DMS 273 treated with DMSO at 0.1 percent for 48 hours (cell line): ENCODE measurements around the gene RNF144A.

Experiments used
- DNase-seq: peaks from one replicate; lab custom pipeline; 2025; lab: John Stamatoyannopoulos, UW

The RNF144A gene

DNA sequence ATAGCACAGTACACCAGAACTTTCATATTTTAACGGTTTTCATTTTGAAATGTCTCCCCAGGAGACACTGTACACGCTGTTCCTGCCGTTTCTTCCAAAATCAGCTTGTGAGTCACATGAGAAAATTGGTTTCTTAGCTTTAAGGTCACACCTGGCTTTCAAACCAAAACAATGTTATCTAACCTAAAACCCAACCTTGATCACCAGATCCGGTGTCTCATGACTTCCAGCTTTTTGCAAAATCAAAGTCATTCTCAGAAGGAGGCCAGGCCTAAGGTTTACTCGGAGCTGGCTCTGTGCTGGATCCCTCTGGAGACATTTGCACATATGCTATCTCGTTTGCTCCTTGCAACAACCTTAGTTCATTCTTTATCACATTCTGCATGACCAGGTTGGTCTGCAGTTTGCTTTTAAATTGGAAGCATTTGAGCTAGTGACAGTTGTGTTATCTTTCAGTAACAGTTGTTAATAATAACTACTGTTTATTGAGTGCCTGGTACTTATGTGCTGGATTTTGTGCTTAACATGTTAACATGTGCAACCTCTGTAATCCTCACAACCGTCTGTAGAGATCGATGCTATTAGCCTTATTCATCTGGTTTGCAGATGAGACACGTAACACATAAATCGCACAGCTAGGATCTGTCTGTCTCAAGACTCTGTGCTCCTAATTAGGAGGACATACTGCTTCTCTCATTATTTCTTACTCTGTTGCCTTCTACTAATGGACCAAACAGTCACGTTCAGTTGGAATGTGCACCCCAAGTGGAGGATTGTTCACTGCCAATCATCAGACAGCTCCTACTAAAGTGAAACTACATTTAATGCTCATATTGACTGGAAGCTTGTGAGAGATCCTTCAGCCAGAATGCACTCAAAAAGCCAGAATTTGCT is 105.5 kb downstream of the RNF144A start:
- no peak for DNase-seq

DNA sequence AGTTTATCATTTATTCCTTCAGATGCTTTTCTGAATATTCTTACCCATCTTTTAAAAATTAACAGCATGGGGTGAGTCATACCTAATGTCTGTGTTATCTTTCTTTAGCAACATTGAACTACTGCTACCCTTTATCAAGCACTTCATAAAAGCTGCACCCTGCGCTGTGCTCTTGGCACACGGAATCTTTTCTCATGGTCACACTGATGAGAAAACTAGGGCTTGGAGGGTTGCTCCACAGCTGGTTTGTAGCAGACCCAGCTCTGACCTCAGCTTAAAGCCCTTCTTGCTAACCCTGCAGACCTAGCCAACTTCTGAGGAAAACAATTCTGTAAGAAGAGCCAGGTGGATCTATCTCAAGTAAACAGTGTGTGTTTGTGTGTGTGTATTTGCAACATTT is 106.3 kb downstream of the RNF144A start:
- DNase-seq: no peak

DNA sequence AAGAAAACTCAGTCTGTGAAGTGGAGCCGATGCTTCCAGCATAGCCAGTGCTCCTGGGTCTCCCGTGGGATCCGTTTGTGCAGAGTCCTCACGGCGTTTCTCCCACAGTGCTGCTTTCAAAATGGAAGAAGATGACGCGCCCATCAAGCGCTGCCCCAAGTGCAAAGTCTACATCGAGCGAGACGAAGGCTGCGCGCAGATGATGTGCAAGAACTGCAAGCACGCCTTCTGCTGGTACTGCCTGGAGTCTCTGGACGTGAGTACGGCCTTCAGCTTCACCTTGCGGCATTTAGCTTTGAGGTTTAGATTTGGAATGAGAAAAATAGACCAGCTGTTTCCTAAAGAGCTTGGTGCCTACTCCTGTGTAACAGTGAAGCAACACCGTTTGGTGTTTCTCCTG is 107.0 kb downstream of the RNF144A start:
- no peak for DNase-seq

DNA sequence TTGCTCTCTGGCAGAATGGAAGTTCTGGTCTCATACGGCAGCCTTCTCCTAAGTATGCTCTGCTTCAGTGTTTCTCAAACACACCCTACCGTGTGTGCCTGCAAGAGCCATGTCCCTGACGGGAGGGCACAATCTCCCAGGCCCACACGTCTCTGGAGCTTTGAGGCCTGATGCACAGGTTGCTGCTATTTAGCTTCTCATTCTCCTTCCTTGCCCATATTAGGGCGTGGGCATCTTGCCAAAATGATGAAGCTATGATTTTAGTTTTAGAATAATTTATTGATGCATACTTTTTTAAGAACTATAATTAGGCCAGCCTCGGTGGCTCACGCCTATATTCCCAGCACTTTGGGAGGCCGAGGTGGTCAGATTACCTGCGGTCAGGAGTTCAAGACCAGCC is 107.9 kb downstream of the RNF144A start:
- DNase-seq: no peak

DNA sequence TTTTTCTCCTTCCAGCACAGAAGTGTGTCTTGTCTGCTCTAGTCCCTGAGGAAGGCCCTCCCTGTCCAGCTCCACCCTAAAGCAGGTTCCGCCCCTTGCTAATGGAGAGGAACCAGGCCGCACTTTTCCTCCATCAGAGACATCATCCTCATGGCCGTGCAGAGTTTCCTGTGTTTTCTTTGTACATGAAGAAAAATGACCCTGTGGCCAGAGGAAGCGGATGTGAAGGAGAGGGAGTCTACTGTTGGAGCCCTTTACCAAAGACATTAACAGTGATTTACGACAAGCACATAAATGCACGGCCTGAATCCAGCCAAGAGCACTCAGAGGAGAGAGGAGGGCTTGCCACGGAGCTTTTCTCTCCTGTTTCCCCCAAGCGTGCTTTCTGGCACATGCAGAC is 109.5 kb downstream of the RNF144A start:
- DNase-seq: no peak

DNA sequence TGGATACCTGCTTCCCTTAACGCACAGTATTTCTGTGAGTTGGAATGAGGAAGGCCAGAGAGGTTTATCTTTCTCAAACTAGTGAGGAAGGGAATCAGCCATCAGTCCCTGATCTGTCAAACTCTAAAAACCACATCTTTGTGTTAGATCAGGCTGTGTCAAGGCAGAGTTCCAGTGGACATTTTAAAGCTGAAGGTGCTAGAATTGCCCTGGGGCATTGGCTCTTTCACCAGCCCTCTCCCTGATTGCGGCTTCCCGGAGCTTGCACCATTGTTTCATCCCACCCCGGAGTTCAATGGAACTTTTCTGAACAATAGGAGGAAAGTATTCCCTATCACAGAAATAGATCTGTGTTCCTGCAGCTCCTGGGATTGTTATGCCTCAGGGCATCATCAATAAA is 110.2 kb downstream of the RNF144A start:
- no peak for DNase-seq

DNA sequence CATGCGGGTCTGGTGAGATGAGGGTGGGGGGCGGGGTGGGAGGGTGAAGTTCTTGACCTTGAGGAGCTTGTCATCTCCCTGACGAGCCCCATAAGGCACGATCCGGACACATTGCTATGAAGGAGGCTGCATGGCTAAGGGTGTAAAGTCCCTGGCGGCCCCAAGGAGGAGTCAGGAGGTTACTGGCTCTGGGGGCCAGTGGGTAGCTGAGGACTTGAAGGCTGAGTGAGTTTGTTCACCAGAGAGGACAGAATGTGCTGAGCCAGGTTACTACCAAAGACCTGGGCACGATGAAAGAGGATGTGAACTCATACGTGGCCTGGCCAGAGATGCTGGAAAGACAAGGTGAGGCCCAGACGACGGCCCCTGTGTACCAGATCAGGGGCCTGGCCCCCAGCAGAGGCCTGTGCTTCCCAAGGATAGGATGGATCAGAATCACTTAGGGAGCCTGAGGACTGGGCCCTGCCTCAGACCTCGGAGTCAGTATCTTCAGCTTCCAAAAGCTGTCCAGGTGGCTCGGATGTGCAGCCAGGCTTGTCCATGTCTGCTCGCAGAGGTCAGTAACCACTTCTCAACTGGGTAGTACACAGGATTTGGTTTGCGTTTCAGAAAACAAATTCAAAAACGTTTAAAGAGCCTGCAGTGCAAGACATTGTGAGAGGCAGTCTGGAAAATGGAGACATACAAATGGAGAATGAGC is 110.9 kb downstream of the RNF144A start:
- DNase-seq: no peak

DNA sequence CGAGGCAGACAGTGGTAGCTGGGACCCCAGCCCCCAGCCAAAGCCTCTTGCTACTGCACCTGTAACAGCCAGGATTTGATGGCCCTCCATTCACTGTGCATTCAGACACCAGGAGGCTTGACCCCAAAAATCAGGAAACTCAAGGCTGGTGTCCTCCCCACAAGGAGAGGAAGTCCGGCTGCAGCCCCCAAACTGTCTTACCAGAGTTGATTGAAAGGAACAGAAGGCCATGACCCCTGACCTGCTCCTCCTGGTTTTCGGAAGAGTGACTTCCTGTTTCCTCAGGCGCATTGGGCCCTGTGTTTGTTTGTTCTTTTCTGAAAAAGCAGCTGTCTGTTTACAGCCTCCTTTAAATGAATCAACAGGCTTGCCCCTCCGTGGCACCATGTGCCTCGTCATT is 111.6 kb downstream of the RNF144A start:
- DNase-seq: no peak

DNA sequence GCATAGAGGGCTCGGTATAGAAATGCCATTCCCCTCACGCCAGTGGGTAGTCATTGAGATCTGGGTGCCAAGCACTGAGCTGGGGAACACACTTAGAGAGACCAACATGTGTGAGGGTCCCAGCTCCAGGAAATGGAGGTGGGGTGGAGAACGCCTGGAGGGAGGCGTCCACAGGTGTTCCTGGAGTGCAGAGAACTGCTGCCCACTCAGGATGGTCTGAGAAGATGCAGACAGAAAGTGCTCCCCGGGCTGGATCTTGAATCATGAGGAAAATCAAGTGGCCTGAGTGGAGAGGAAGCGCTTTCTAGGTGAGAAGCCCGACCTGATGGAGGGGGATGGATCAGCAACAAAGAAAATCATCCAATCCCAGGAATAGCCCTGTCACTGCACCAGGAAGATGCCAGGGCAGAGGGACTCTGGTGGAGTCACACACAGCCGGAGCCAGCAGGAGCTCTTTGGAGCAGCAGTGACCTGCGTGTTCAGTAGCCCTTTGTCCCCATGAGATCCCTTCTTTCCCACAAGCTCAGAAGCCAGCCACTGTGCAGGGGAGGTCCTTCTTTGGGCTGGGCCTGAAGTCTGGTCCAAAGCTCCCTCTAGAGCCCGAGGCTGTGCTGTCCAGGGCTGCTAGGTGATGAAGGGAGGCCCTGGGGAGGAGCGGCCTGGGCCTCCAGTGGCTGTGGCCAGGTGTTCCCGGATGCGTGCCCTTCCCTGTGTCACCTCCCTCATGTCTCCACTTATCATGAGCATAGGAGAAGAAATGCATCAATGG is 112.3 kb downstream of the RNF144A start:
- DNase-seq: no peak

DNA sequence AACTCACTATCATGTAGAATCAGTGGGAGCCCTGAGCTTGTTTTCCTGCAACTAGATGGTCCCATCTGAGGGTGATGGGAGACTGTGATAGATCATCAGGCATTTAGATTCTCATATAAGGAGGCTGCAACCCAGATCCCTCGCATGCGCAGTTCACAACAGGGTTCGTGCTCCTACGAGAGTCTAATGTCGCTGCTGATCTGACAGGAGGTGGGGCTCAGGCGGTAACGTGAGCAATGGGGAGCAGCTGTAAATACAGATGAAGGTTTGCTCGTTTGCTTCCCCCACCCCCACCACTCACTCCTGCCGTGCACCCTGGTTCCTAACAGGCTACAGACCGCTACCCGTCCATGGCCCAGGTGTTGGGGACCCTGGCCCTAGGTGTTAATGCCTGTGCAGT is 113.6 kb downstream of the RNF144A start:
- DNase-seq: no peak

DNA sequence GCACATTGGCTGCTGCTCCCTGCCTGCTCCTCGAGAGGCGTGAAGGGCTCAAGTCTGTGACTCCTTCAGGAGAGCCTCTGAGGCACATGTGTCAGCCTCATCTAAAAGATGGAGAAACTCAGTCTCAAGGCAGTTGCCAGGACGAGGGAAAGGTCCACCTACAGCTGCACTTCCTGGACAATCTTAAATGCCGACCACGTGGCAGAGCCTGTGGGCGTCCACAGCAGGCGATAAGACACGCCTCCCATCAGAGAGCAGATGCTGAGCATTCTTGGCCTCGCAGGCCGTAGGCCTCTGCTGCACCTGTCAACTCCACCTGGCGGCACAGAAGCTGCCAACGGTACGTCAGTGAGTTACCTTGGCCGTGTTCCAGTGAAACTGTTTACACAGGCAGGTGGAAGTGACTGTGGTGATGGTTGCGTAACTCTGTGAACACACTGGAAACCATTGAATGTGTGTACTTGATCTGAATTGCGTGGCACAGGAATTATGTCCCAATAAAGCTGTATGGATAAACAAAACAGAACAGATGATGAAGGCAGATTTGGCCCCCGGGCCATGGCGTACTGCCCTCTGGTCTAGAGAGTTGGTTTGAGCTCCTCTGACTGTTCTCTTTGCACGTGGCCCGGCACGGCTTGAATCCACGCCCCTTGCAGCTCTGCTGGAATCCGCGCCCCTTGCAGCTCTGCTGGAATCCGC is 114.5 kb downstream of the RNF144A start:
- peak; percentile 66 for DNase-seq

DNA sequence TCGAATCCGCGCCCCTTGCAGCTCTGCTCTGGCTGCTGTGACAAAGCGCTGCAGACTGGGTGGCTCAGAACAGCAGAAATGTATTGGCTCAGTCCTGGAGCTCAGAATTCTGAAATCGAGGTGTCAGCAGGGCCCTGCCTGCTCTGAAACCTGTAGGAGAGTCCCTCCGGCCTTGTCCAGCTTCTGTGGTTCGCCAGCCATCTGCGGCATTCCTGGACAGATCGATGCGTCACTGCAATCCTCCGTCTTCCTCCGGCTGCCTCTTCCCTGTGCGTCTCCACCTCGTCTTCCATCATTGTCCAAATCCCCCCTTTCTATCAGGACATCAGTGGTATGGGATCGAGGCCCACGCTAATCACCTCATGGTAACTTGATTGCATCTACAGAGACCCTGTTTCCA is 115.2 kb downstream of the RNF144A start:
- no peak for DNase-seq

DNA sequence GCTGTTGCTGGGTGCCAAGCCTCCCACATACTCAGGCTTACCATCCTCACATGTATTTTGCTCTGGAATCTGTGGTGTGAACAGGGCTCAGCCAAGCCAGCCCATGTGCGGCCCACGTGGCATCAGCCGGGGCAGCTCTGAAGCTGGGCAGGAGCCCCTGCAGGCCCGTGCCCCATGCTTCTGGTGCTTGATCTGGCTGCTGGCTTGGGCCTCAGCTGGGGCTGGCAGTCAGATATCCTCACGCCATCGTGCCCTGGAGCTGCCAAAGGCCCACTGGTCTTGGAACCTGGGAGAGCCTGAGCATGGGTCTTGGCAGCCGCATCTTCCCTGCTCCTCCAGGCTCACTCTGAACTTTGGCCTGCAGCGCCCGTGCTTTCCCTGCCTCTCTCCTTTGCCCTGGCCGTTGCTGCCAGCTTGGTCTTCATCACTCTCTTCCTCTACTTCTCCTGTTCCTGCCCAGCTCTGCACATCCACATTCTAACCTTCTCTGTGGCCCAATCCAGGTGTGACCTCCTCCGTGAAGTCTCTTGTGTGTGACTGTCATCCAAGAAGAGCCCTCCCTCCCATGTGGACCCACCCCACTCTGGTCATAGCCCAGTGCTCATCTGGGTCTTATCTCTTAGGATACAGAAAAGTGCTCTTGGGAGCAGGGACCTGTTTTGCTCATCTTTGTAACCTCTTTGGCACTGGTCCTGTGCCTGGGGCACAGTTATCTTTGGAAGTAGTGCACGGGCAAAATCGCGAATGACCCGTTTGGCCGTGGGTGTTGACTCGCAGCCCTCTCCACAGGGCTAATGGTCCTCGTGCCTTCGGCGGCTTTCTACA is 116.1 kb downstream of the RNF144A start:
- DNase-seq: no peak

DNA sequence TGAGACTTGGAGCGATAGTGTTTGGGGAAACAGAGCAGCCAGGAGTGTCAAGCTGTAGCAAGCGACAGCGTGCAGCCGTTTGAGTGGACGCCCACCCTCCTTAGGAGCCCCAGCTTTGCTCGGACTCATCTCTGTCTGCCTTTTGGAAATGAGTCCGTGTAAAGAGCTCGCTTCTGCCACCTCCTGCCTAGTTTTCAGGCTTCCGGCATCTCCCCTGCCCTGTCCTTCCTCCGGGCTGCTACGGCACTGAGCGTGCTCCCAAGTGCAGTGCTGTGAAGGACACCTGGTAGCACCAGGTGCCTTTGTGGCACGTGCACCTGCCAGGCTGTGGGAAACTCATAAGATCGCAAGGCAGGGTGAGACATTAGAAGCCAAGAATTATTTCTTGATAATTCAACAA is 117.1 kb downstream of the RNF144A start:
- no peak for DNase-seq

DNA sequence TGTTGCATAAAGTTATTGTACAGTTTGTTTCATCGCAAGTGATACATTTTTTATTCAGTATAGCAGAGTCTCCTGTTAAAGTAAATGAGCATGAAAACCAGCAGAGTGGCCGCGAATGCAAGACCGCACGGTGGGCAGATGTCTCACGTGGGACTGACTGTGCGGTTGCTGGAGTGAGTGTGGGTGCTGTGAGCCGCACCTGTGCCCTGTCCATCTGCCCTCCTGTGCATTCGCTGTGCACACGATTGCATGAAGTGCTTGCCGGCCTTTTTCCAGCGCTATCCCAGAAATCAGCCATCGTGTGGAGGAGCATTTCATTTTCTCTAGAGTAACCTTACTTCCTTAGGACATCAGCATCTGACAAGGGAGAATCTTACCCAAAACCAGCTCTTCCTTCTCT is 118.7 kb downstream of the RNF144A start:
- no peak for DNase-seq

DNA sequence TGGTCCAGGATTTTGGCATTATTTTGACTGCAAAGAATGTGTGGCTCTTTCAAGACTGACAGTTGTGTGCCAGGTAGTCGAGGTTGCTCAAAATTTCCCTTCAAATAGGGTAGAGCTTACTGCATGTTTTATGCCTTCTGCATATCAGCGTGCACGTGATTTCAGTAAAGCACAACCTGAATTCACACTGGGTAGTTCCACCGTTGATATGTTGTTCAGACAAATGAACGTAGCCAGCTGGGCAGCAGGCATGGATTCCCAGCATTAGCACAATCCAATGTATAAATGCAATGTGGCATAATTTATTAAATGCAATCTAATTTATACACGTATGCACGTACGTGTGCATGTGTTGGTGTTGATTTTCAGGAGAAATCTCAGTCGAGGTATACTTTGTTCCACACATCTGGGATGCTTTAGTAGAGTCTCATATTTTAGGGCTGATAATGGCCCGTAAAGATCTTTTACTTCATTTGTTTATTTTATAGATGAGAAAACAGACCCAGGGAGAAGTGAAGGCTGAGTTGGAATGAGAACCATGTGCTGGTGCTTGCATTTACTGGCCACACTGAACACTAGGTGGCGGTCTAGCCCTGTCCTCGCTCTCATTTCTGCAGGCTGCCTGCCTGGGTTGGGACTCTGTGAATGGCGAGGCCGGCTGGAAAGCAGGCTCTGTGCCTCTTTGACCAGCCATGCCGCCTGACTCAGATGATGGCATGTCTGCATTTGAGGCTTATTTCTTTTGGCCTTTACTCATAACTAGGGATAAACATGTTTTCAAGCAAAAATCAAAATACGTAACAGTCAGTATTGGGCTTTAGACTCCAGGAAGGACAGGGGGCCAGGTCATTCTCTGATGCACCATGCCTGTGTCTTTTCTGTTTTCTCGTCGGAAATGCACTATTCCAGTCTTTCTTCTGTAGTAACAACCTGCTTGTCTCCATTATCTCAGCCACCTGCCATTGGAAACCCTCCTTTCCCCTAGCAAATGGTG is 120.4 kb downstream of the RNF144A start:
- no peak for DNase-seq

DNA sequence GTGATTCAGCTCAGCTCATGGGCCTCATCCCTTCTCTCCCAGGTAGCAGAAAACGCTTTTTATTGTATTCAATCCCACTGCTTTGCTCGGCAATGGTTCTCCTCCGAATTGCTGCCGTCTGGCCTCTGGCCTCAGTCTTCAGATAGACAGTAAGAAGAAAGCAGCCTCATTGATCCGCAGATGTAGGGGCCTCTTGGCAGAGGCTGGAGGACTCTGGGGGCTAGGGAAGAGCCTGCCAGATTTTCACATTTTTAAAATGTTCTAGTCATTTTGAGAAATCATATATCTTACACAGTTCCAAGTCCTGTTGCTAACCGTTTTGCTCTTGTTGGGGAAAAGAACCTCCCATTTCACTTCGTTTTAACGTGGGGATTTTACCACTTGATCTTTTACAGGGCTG is 123.3 kb downstream of the RNF144A start:
- DNase-seq: no peak

DNA sequence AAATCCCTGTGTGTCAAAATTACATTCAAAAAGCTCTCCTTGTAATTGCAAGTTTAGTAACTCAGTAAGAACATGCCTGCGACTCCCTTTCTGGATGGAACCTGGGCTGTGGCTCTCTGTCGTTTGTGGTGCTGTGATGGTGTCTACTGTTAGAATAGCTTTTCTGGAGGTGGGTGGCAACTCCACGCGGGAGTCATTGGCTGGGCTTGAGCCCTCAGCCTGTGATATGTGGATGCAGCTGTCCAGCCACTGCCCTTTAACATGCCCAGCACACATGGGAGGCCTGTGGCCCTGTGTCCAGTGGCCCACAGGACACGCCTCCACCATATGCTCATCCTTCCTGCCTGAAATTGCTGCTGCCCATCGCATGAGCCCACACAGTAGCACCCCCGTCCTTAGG is 124.2 kb downstream of the RNF144A start:
- DNase-seq: no peak

DNA sequence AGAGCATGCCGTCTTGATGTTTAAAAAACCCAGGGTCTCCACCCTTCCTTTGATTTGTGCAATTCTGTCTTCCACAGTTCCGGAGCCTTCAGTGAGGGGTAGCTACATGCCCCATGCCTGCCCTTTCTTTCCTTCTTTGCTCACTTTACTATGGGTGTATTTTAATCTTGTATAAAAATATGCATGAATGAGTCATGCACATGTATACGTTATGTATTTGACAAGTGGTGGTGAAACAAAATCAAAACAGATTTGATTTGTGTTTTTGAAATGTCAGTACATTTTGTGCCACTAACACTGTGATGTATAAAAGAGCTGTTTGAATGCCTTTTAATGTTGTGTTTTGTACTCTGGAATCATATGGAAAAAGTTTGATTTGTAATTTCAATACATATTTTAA is 126.5 kb downstream of the RNF144A start:
- no peak for DNase-seq
